Measurements from ENCODE around the gene HCRTR1.

Gene HCRTR1

DNA sequence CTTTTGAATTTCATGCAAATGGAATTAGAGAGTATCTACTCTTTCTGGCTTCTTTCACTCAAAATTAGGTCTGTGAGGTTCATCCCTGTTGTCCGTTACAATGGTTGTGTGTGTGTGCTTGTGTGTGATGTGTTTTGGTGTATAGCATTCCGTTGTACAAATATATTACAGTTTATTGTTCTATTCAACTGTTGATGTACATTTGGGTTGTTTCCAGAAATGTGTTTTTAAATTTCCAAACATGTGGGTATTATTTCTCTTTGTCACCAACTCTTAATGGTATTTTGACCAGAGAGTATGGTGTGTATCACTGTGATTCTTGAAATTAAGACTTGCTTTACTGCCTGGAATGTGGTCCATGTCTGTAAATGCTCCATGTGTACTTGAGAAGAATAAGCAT is 16.8 kb upstream of the HCRTR1 start:
- no peak for DNase-seq

DNA sequence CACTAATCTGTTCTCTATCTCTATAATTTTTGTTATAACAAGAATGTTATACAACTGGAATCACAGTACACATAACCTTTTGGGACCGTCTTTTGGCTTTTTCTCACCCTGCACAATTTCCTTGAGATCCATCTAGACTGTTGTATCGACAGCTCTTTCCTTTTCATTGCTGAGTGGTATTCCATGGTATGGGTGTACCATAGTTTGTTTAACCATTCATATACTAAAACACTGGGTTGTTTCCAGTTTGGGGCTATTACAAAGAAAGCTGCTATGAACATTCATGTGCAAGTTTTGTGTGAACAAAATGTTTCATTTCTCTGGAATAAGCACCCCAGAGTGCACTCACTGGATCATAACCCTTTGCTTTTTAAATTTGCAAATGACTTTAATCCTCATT is 15.4 kb upstream of the HCRTR1 start:
- DNase-seq = no peak

- no peak for DNase-seq
Measured at GRCh38 chr1:31605908-31606427, 11.5 kb upstream of the HCRTR1 start.

DNA sequence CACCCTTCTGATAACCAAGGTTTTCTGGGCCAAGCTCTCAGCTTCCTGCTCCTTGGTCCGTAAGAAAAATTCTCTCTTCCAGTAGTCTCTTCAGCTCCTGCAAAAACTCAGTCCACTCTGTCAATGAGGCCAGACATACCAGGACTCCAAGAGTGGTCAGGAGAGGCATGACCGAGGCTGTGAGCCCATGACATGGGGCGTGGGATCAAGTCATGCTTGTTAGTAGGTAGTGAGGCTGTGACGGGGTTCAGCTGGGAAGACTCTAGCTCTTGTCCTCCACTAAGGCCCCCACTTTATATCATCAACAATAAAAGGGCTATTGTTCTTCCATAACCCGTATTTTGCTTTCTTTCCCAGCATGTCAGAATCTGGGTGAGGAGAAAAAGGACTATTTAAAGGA is 10.1 kb upstream of the HCRTR1 start:
- DNase-seq = no peak

- DNase-seq = no peak
Measured at GRCh38 chr1:31609514-31610118, 7.9 kb upstream of the HCRTR1 start.

DNA sequence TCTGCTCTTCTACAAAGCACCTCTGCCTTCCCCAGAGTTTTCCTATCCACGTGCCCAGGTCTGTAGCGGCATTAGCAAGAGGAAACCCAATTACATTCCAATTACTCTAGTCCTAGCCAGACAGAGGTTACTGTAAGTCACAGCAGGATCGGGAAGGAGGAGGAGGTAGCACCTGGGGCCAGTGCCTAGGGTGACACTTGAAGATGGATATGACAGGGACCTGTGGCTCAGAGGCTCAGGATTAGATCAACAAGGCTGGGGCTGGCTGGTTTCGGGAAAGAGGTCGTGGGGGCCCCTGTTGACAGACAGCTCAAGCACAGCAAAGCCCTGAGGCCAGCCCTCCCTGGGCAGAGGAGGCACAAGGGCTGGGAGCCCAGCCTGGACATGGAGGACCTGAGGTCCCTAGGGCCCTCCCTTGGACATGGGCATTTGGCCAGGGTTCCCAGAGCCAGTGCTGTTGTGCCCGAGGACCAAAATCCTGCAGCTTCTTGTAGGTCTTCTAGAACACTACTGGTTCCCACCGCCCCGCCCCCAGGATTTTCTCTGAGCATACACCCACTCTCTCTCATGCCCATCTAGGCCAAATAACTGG is 3.0 kb upstream of the HCRTR1 start:
- DNase-seq = no peak

- DNase-seq = no peak
Measured at GRCh38 chr1:31615414-31615813, 2.1 kb upstream of the HCRTR1 start.

GRCh38 chr1:31615939-31616338 is 1.6 kb upstream of the HCRTR1 start:
- no peak for DNase-seq

- DNase-seq = peak; percentile 40
Measured at GRCh38 chr1:31617916-31618746, 642 bp downstream of the HCRTR1 start.

GRCh38 chr1:31618916-31619846 is 1.7 kb downstream of the HCRTR1 start:
- no peak for DNase-seq

- DNase-seq = no peak
Measured at GRCh38 chr1:31620631-31621497, 3.4 kb downstream of the HCRTR1 start.

DNA sequence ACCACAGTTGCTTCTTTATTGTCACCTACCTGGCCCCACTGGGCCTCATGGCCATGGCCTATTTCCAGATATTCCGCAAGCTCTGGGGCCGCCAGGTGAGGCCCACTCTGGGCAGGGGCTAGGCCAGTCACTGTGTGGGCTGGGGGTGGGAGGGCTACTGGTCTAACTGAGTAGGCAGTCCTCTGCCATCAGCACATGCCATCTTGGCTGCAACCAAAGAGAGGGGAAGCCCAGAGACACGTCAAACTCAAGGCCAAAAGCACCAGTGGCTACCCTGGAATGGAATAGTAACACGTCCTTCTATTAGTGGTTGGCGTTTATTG is 4.0 kb downstream of the HCRTR1 start:
- no peak for DNase-seq

GRCh38 chr1:31621847-31622730 is 4.6 kb downstream of the HCRTR1 start:
- no peak for DNase-seq

- no peak for DNase-seq
Measured at GRCh38 chr1:31623365-31623764, 5.9 kb downstream of the HCRTR1 start.

DNA sequence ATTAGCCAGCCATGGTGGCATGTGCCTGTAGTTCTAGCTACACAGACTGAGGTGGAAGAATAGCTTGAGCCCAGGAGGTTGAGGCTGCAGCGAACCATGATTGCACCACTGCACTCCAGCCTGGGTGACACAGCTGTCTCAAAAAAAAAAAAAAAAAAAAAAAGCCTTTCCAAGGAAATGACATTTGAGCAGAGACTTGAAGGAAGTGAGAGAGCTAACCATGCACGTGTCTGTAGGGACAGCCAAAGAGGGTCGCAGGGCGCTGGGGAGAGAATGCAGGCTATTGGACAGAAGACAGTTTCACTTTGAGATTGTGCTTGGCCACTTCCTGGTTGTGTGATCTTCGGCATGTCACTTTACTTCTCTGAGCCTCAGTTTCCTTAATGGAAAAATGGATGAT is 6.8 kb downstream of the HCRTR1 start:
- DNase-seq = no peak

DNA sequence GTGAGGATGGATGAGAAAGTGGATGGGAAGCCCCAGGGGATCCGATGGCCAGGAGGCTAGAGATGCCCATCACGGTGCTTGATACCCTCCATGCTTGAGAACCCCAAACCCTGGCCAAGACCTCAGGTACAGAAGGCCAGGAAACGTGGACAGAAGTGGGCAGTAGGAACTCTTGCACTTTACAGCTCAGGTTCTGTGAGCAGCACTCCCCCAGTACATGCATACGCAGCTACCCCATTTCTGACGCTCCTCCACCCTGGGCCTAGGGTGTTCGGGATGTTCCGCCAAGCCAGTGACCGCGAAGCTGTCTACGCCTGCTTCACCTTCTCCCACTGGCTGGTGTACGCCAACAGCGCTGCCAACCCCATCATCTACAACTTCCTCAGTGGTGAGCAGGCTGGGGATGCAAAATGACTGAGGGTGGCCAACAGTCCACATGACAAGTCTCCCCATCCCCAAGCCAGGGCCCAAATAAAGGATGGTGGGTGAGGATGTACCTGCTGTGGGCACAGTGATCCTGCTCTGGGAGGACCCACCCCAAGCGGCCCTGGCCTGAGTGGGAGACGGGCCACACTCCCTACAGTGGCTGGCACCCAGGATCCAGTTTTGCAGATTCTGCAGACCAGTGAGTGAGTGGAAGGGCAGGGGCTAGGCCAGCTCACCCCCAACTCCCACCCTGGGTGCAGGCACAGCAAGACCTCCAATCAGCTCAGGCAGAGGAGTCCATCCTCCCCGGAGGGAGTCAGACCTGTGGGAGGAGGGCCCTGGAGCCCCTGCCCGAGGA is 7.4 kb downstream of the HCRTR1 start:
- DNase-seq = no peak

DNA sequence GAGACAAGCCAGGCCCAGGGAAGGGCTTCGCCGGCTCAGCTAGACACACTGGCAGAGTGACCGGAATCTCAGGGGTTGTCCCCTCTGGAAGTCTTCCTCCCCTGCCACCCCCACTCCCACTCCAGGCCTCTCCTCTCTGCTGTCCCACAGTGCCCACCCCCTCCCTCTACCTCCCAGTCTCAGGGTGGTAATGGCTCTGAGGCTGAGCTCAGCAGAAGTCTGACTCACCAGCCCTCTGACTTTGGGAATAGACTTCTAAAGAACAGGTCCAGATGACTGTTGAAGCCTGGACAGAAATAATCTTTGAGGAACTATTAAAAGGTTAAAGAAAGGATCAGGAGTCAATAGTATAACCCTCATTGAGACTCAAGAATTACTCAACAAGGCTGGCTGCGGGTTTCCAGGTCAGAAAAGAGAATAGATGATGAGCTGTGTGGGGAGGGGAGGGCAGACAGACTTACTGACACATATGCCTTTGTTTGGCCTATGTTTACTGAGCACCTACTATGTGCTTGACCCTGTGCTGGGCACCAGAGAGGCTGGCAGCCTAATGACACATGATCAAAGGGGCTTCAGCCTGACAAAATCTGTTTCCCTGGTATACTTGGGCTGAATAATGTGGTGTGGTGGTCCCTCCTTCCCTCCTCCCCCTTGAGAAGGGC is 8.2 kb downstream of the HCRTR1 start:
- no peak for DNase-seq

DNA sequence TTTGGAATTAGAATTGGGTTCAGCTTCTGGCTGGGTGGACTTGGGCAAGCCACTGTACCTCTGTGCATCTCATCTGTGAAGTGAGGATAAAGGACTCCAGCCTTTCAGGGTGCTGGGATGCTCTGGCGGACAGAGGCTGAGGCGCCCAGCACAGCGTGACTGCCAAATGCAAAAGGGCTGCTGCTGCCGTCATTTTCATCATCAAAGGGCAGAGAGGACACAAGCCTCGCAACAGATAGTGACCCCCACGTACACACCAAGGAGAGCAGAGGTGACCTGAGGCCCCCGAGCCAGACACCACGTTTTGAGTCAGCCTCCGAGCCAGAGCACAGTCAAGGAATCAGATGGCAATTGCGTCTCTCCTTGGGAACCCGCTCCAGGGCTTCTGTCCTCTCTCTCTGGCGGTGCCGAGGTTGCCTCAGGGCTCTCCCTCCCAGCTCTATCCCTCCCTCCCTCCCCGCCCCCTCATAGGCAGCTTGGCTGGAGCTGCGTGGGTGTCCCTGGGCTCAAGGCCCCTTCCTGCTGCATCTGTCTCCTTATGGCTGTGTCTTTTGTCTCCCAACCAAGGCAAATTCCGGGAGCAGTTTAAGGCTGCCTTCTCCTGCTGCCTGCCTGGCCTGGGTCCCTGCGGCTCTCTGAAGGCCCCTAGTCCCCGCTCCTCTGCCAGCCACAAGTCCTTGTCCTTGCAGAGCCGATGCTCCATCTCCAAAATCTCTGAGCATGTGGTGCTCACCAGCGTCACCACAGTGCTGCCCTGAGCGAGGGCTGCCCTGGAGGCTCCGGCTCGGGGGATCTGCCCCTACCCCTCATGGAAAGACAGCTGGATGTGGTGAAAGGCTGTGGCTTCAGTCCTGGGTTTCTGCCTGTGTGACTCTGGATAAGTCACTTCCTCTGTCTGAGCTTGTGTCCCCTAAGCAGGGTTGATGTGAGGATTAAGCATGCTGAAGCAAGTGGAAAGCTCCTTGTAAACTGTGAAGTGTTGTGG is 9.0 kb downstream of the HCRTR1 start:
- no peak for DNase-seq
